T-helper 1 cell treated with Interleukin-12 subunit alpha and Interleukin-12 subunit beta and Interleukin-4 antibody, amounts not matched to agents 30 μg/mL and 1 μg/mL, for 36 hours (primary cell): Measurements from ENCODE around the gene REG4.

Experiments
- H3K27ac Mint-ChIP-seq: one replicate; pipeline ENCODE4 v1.8.0; 2021; ENCODE audit warnings: mild to moderate bottlenecking, mixed read lengths
- H3K27me3 Mint-ChIP-seq: one replicate; pipeline ENCODE4 v1.8.0; 2021; ENCODE audit warnings: low read depth, mixed read lengths
- H3K36me3 Mint-ChIP-seq: one replicate; pipeline ENCODE4 v1.8.0; 2021; ENCODE audit warnings: low read depth, mixed read lengths
- H3K4me1 Mint-ChIP-seq: one replicate; pipeline ENCODE4 v1.8.0; 2021; ENCODE audit warnings: low read depth, mixed read lengths
- H3K4me3 Mint-ChIP-seq: one replicate; pipeline ENCODE4 v1.8.0; 2021; ENCODE audit warnings: mild to moderate bottlenecking, moderate library complexity, mixed read lengths
- H3K9me3 Mint-ChIP-seq: one replicate; pipeline ENCODE4 v1.8.0; 2021; ENCODE audit warnings: mixed read lengths

The REG4 gene

GRCh38 chr1:119752592-119752991 lies 58.7 kb downstream of the REG4 start:
- H3K4me3 Mint-ChIP-seq: peak overlapping the region; percentile 60
- no peaks in the 10 kb centered on the region for H3K9me3 Mint-ChIP-seq
- peak overlapping the region; percentile 41 for H3K27ac Mint-ChIP-seq
- no peaks in the 10 kb centered on the region for H3K36me3 Mint-ChIP-seq
- peaks cover 45% of the 10 kb centered on the region for H3K27me3 Mint-ChIP-seq
- H3K4me1 Mint-ChIP-seq: peaks cover 16% of the 10 kb centered on the region

DNA sequence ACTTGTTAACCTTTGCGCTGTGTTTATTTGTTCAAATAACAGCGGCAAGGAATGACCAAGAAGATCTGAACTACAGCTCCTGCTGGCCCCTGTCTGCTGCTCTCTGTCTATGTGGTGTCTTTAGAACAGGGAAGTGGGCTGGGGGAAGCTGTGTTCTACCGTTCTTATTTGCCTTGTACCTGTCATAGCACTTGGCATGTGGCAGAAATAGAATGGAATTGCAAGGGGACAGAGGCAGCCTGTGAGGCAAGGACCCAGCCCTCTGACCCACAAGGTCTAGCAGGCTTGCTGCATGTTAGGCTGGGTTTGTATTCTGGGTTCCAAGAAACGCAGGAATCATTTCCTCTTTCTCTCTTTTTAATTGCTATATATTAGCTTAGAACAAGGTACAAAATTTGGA lies 63.2 kb downstream of the REG4 start:
- H3K27me3 Mint-ChIP-seq: peaks cover 27% of the 10 kb centered on the region
- peaks cover 23% of the 10 kb centered on the region for H3K4me1 Mint-ChIP-seq
- peaks cover 10% of the 10 kb centered on the region for H3K36me3 Mint-ChIP-seq
- no peak overlapping the region for H3K4me3 Mint-ChIP-seq
- no peak overlapping the region for H3K27ac Mint-ChIP-seq
- no peaks in the 10 kb centered on the region for H3K9me3 Mint-ChIP-seq

- H3K36me3 Mint-ChIP-seq: peaks cover 10% of the 10 kb centered on the region
- no peak overlapping the region for H3K27ac Mint-ChIP-seq
- no peaks in the 10 kb centered on the region for H3K9me3 Mint-ChIP-seq
- no peak overlapping the region for H3K4me3 Mint-ChIP-seq
- peaks cover 25% of the 10 kb centered on the region for H3K27me3 Mint-ChIP-seq
- peaks cover 21% of the 10 kb centered on the region for H3K4me1 Mint-ChIP-seq
These were observed 63.8 kb downstream of the REG4 start for GRCh38 chr1:119747451-119747850.

- Mint-ChIP-seq H3K4me3 (no peak overlapping the region), H3K27me3 (peaks cover 9% of the 10 kb centered on the region), H3K27ac (no peak overlapping the region), H3K36me3 (peaks cover 11% of the 10 kb centered on the region), H3K4me1 (peaks cover 15% of the 10 kb centered on the region), H3K9me3 (no peaks in the 10 kb centered on the region)
These were observed 66.2 kb downstream of the REG4 start for GRCh38 chr1:119745034-119745433.

- H3K4me1 Mint-ChIP-seq: peaks cover 14% of the 10 kb centered on the region
- H3K4me3 Mint-ChIP-seq: no peak overlapping the region
- H3K27ac Mint-ChIP-seq: no peak overlapping the region
- peaks cover 4% of the 10 kb centered on the region for H3K27me3 Mint-ChIP-seq
- H3K36me3 Mint-ChIP-seq: peaks cover 13% of the 10 kb centered on the region
- no peaks in the 10 kb centered on the region for H3K9me3 Mint-ChIP-seq
These were observed 66.7 kb downstream of the REG4 start for GRCh38 chr1:119744598-119744942.
